HG02588 (cell line): Measurements from ENCODE around the gene TIGAR.

ENCODE experiments used
- ATAC-seq: cut with Tn5 transposase; IDR thresholded peaks from one replicate; pipeline ENCODE4 v1.9.1; 2021; ENCODE audit warnings: mild to moderate bottlenecking, moderate library complexity; ENCODE audit not compliant: unreplicated experiment

The TIGAR gene

DNA sequence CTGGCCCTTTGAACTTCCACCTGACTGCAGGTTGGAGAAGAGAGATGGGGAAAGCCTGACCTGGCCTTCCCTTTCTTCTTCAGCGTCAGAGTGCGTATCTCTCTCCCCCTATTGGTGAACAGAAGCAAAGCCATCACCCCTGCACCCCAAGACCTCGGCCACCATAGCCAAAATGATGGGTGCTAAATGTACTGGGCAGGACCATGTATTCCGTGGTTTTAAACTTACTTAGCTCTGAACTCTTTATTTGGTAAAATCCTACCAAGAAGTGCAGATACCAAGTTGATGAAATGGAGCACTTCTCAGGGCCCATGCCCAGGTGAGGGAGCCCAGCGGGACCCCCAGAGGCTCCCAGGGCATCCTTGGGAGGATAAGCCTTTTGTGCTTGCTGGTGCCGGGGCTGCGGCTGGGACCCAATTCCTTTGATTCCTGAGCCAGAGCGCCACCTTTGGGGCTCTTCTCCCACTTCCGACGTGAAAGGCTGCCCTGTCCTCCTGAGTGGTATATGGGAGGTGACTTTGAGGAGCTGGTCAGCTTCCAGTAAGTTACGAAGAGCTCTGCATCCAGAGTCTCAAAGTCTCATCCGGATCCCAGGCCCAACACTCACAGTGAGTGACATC is 38.0 kb upstream of the TIGAR start:
- ATAC-seq, result no peak

DNA sequence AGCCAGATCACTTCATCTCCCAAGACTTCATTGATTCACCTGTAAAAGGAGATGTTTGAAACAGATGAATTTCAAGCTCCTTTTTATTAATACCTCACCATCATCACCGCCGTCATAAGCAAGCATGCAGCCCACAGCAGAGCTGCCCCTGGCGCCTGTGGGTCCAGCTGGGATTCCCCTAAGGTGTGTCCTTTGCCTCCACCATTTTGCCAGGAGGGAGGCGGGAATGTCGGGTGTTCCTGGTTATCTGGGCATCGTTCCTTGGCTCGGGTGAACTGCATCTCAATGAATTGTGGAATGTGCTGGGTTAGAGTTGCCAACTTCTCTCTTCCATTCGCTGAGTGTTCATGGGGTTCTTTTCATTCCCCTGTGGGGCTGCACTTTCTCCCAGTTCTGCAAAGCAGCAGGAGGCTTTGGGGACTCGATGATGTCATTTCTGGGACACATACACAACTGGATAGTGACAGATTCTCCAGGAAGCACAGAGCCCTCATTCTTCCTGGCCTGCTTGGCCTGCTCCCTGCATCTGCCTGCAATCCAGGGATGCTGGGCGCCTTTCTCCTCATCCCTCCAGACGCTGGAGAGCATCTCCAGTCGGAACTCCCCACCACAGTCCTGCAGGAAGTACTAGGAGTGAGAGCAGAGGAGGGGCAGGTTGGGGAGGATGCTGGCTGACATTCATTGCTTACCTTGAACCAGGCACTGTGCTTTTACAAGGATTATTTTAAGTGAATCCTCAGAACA is 37.3 kb upstream of the TIGAR start:
- ATAC-seq, result no peak

DNA sequence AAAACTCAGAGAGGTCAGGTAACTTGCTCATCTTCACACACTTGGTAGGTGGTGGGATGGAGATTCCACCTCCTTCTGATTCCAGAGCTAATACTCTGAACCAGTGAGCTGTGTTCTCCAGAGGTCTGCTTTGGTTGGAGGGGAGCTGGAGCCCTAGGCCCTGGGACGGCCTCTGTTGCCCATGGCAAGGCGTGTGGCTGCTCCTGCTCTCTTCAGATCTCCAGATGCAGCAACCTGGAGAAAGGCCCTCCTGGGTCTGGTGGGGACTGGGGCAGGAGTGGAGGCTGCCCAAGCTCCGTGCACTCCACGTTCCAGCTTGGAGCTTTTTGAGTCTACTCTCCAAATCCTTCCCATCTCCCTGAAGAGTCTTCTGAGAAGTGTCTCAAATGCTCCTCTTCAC is 36.7 kb upstream of the TIGAR start:
- no peak for ATAC-seq

GRCh38 chr12:4285070-4285469 is 35.9 kb upstream of the TIGAR start:
- ATAC-seq, result no peak

DNA sequence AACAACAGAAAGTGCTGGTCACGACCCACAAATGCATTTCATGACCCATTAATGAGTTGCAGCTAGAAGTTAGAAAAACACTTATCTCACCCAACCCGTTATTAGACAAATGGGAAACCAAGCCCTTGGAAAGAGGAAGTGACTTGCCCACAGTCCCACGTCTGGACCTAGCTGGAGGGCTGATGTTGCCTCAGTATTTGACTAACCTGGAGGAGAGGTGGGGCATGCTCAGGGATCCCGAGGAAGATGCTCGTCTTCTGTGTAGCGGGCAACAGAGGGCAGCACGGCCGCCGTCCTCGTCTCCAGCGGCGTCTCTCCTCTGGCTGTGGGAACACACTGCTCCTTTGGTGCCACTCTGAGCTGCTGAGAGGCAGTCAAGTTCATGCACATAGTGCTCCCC is 34.8 kb upstream of the TIGAR start:
- no peak for ATAC-seq

DNA sequence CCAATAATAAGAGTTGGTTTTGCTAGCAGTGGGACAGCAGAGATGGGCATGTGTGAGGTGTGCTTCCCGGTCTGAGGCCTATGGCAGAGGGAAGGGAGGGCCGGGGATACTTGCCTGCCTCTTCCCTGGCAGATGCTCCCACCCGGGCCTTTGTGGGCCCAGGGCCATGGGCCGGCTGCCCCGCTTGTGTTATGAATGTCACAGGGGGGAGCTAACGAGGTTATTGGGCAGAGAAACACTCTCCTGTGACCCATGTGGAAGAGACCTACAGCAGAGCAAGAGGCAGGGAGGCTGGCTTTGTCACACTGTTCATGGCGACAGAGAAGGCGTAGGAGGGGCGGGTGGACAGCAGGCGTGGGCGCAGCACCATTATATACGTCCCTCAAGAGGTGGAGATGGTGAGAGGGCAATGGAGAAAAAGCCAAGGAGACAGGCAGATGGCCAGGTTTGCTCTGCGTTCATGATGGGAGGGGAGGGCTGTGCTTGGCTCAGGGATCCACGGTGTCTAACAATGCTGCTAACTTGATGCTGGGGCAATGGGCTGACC is 34.2 kb upstream of the TIGAR start:
- no peak for ATAC-seq

DNA sequence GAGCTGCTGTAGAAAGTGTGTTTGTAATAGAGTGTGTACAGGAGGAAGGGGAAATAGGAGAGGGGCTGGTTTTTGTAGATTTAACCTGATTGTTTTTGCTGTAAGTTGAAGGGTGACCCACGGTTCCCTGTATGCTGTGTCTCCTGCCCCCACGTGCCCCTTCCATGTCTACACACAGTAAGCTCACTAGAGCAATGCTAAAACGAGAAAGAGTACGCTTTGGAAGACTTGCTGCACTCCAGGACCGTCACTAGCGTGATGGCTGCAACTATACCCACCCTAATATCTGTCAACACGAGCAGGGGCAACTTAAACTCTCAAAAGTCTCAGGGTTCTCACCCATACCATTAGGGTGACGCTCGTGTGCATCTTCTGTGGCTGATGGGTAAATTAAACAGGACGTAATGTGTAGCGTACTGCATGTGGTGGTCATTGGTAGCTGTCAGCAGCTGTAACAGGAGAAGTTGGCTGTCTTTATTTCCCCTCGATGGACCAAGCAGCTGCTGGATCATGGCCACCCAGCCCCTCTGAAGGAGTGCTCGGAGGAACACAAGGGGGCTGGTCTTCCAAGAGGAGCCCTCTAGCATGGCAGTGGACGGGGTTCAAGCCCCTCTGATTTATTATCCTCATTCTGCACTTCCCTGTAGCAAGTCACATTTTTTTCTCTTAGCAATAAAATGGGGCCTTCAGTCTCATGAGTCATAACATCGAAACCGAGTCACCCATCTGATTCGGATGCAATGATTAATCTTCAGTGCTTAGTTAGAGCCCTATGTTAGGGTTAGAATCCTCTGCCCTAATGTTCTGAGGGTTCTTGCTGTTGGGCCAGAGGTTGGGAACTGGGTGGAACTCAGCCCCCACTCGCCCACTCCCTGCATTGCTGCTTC is 33.4 kb upstream of the TIGAR start:
- no peak for ATAC-seq

DNA sequence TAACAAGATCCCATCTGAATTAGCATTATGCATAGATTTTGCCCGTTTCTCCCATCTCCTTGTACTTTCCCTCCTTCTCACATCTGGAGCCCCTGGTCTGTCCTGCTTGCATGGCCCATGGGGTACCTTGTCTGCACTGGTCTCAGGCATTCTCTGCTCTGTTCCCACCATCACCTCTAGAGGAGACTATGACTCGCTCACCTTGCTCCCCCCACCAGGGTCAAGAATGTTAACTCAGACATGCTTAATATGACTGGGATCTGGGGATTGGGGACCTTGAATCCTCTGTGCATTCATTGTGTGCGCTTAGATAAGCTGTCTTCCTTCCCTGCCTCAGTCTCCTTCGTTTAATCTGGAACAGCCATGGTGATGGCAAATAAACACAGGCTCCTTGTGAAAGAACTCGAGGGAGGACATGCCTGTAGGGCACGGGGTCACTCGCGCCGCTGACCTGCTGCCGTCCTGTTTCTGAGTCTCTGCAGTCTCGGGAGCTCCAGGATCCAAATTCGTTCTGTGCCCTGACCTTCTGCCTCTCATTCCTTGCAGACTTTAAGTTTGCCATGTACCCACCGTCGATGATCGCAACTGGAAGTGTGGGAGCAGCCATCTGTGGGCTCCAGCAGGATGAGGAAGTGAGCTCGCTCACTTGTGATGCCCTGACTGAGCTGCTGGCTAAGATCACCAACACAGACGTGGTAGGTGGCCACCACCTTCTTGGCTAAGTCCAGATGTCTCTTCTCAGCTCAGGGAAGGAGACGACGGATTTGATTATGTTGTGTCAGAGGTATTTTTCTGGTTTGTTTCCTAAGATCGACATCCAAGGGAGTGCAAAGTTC is 32.5 kb upstream of the TIGAR start:
- ATAC-seq, result no peak

DNA sequence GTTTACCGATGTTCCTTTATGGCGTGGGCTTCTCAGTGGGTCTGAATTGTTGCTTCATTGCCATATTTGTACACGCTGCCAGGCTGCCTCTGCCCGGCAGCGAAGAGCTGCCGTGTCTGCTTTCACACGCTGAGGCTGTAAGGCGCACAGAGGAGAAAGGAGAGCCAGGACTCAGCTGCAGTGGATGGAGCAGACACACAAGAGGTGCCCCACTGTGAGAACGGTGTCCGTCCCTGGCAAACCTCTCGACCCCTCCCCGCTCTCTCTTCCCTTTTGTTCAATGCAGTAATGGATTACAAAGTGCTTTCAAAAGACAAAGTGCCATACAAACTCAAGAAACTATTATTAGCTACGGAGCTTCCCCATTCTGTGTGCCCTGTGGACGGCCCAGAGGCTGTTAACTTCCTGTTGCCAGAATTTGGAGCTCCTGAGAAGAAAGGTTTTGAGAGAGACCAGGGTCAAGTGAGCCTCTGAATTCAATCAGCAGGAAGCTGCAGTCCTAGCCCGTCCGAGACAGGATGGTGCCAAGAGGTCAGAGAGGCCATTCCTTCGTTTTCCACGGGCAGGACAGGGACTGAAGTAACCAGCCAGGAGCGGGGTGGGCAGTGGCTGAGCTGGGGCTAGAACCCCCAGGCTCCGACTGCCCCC is 31.7 kb upstream of the TIGAR start:
- no peak for ATAC-seq

DNA sequence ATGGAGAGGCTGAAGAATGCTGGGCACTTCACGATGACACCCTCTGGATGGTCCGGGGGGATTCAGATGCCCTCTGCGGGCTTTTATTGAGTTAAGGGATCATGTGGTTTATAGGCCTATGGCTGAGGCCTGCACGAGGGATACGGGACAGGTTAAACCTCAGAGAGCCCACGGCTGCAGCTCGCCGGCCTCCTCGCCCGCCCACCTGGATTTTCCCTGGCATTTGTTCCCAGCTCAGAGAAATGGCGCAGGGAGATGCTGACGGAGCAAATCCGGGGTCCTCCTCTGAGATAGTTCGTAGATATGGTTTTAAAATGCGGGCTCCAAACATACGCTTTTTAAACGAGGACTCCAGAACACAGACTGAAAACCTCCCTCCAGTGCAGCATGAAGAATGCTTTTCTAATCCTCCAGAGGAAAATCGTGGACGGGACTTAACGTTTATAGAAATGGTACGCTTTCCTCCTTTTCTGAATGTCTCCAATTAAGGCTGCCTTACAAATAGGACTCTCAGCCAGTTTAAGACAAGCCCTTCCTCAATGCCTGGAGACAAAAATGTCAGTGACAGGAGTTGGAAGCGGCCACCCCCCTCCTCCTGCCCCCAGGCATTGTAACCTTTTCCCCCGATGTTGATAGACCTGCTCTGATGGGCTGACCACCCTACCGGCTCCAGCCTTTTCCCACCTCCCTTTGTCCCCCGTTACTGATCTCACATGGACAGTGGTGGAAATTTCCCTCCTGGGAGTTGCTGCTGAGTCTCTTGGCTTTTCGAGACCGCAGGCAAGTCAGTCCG is 30.8 kb upstream of the TIGAR start:
- no peak for ATAC-seq

GRCh38 chr12:4292341-4293073 is 28.5 kb upstream of the TIGAR start:
- ATAC-seq, result no peak

DNA sequence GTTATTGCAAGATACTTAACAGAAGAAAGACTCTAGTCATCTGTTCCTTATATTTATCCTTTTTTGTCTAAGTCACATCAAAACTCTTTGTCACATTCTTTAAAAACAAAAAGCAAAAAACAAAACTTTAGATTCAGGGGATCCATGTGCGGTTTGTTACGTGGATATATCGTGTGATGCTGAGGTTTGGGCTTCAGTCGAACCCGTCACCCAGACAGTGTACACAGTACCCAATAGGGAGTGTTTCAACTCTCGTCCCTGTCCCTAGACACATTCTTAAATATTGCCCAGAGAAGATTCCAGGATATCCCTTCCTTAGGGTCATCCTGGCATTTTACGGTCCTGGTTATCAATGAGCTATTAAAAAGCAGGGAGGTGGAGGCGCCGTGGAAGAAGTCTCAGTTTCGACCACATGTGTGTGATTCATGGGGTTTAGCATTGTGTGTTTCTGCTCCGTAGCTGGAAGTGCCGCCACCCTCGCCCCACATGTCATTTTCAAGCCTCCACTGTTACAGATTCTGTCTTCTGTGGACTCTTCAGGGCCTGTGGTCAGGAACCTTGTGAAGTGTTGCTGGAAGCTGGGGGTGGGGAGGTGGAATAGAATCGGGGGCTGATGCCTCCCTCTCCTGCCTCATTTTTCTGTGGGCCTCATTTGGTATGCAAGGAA is 27.6 kb upstream of the TIGAR start:
- no peak for ATAC-seq

DNA sequence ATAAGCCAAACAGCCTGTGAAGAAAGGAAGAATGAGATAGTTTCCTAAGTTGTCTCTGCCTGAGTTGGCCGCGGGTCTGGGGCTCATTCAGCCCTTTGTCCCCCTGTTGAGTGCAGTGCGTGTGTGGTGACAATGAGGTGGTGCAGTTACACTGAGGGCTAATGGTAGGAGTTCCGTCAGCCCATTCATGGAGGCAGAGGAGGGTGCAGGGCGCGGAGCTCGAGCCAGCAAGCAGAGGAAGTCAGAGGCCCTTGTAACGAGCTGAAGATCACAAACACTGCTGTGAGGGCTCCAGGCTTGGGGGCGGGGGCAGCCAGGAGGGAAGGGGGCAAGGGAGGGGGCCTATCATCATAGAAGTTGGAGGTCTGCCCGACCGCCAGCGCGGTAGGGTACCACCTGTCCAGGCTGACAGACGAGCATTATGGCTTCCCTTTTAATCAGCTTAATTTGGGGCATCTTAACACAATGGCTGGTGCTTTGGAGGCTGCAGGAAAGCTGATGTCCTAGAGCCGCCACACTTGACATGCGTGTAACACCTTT is 27.0 kb upstream of the TIGAR start:
- no peak for ATAC-seq

DNA sequence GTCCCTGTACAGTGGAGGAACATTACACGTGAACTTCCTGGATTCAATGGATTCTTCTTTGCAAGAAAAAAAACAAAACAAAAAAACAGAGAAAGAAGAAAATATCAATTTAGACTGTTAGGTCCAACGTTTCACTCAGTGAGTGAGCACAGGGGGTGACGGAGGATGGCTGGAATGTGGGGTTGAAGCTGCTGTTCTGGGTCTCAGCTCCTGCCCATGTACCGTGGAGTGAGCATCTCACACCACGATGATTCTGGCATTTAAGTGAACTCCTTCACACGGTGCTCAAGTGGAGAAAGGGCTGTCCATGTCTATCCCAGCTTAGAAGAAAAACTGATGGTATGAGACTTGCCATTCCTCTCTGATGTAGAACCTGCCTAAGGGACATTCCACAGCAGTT is 24.3 kb upstream of the TIGAR start:
- ATAC-seq, result no peak

DNA sequence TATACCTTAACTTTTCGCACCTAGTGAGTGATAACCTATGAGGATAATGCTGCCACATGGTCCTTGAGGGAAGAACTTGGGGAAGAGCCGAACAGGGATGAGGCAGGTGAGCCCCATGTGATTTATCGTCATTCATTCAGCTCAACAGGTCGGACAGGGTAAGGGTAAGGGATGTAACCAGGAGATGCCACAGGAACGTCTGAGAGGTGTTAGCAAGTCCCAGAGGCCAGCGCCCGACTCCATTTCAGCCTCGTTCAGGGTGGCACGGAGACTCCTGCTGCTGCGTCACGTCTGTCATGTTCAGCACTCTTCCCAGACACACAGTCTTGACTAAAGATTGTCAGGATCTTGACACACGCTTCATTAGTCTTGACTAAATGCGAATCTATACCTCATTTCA is 23.4 kb upstream of the TIGAR start:
- ATAC-seq, result no peak

GRCh38 chr12:4300883-4301282 is 20.1 kb upstream of the TIGAR start:
- no peak for ATAC-seq

DNA sequence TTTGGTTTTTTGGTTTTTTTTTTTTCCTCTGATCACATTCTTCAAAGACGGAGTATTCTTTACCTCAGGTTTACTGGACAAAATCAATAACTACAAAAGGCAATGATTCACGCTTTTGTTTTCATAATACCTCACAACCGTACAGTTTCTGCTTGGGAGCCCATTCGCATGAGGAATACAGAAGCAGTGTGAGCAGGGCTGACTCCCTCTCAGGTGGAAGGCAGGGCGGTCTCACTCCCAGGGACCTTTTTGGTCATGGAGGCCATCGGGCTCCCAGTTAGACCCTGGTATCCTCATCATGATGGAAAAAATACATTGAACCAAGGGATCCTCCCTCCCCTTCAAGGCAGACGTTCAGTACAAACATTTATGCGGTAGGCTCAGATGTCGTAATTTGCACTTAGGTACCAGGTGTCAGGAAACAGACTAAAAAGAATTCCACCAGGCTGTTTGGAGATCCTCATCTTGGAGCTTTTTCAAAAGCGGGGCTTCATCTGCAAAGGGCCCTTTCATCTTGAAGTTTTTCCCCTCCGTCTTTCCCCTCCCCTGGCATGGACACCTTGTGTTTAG is 19.0 kb upstream of the TIGAR start:
- no peak for ATAC-seq

GRCh38 chr12:4302881-4303280 is 18.1 kb upstream of the TIGAR start:
- ATAC-seq, result no peak
